Natural killer cell (primary cell): ENCODE data around the gene MXD1. TPM values are rescaled to one million over a fixed set of nuclear protein-coding genes. Genes with fewer than 3 reads are reported as not detected.

Source experiments
- ATAC-seq, 3 donors: fragments of 150-1000 bp in 2 of 3; fragments of 200-7000 bp in 1 of 3; cut with Tn5 transposase; 1 replicate in 1 of 3; 2 replicates in 2 of 3; pipeline ENCODE4 v1.10.0; 2021; ENCODE audit warnings: mild to moderate bottlenecking in 2 of 3, moderate library complexity in 2 of 3
- DNase-seq, 2 donors: peaks; one replicate each; pipeline versions ENCODE4 v3.0.0 to v3.0.0-alpha.2; 2013 to 2021; ENCODE audit warnings: mixed read lengths in 1 of 2
- H3K27ac ChIP-seq: one replicate; pipeline ENCODE4 v1.5.1; 2013; ENCODE audit warnings: mild to moderate bottlenecking, low read length
- H3K27me3 ChIP-seq: one replicate; pipeline ENCODE4 v1.6.1; 2013; ENCODE audit warnings: low read length; ENCODE audit not compliant: control insufficient read depth, insufficient read depth
- H3K36me3 ChIP-seq: one replicate; pipeline ENCODE4 v1.6.1; 2013; ENCODE audit warnings: low read length; ENCODE audit not compliant: control insufficient read depth, insufficient read depth
- H3K4me1 ChIP-seq: one replicate; pipeline ENCODE4 v1.6.1; 2013; ENCODE audit warnings: low read length; ENCODE audit not compliant: control insufficient read depth, insufficient read depth
- H3K4me3 ChIP-seq: one replicate; pipeline ENCODE4 v1.5.1; 2013; ENCODE audit warnings: low read length
- H3K9me3 ChIP-seq: one replicate; pipeline ENCODE4 v1.6.1; 2013; ENCODE audit warnings: low read length; ENCODE audit not compliant: control insufficient read depth, insufficient read depth
- H3K27ac Mint-ChIP-seq, 2 donors: one replicate each; pipeline ENCODE4 v1.8.0; 2022; ENCODE audit warnings: mild to moderate bottlenecking in 2 of 2, mixed read lengths in 2 of 2, moderate library complexity in 1 of 2
- H3K27me3 Mint-ChIP-seq, 2 donors: one replicate each; pipeline ENCODE4 v1.8.0; 2022; ENCODE audit warnings: low read depth in 2 of 2, mixed read lengths in 2 of 2
- H3K36me3 Mint-ChIP-seq: one replicate; pipeline ENCODE4 v1.8.0; 2022; ENCODE audit warnings: mixed read lengths
- H3K4me1 Mint-ChIP-seq, 2 donors: one replicate each; pipeline ENCODE4 v1.8.0; 2022; ENCODE audit warnings: mixed read lengths in 2 of 2
- H3K4me3 Mint-ChIP-seq: one replicate; pipeline ENCODE4 v1.8.0; 2022; ENCODE audit warnings: mild to moderate bottlenecking, moderate library complexity, mixed read lengths
- H3K9me3 Mint-ChIP-seq, 2 donors: one replicate each; pipeline ENCODE4 v1.8.0; 2022; ENCODE audit warnings: mixed read lengths in 2 of 2
- CTCF ChIP-seq: fragments of 200-600 bp; IDR thresholded peaks from one replicate; pipeline ENCODE4 v1.8.0; 2022; ENCODE audit warnings: antibody characterized with exemption
- WGBS: methylation state at CpG from one replicate; pipeline ENCODE4 v1.1.7; 2013; ENCODE audit warnings: missing lambda C conversion rate; ENCODE audit not compliant: insufficient coverage; 5-methylcytosine and 5-hydroxymethylcytosine counted together
- intact Hi-C: fragments of 100-400 bp; cut with micrococcal nuclease; formaldehyde crosslinking; loops from one replicate; pipeline ENCODE4 v1.14.2; 2022
- total RNA-seq, 4 donors: library from RNA; stranded (reverse); fragments of 120-200 nt in 1 of 4; gene quantifications; one replicate each; pipeline versions ENCODE4 v1.2.3 to v1.2.4, GENCODE V29; 2013 to 2022

Gene MXD1
- total RNA-seq, 3 donors from 2014 or later (not counting 1 experiment from before 2014, with no cell fraction given) = 63.0 to 165 (median 112) TPM

- no peaks in the 10 kb centered on the region for H3K27me3 ChIP-seq
- H3K4me3 Mint-ChIP-seq = no peak overlapping the region
- TF ChIP-seq CTCF = no peak
- WGBS = 93% methylated on average over 11 of the region's 11 CpGs
- no peak overlapping the region for H3K4me3 ChIP-seq
- H3K9me3 Mint-ChIP-seq = no peaks in the 10 kb centered on the region
- H3K27ac Mint-ChIP-seq = peak overlapping the region; percentile 78 to 91
- intact Hi-C loops = loop anchor here (10.0 kb wide), 1 partner anchor 202 kb away; no protein-coding TSS in a partner anchor
- H3K4me1 Mint-ChIP-seq = peaks cover 34 to 38% of the 10 kb centered on the region in 2 donors
- no peaks in the 10 kb centered on the region for H3K27me3 Mint-ChIP-seq
- peaks cover 30% of the 10 kb centered on the region for H3K4me1 ChIP-seq
- DNase-seq = no peak
- ATAC-seq = no peak
- H3K36me3 ChIP-seq = peaks cover 47% of the 10 kb centered on the region
- H3K27ac ChIP-seq = no peak overlapping the region
- H3K9me3 ChIP-seq = no peaks in the 10 kb centered on the region
- H3K36me3 Mint-ChIP-seq = peaks cover 20% of the 10 kb centered on the region
Measured at GRCh38 chr2:69943000-69943842, 28.3 kb downstream of the MXD1 start.

- H3K27ac Mint-ChIP-seq = peak overlapping the region; percentile 78 to 91
- peaks cover 34 to 40% of the 10 kb centered on the region in 2 donors for H3K4me1 Mint-ChIP-seq
- DNase-seq (no peak), ATAC-seq (peak in 1 of 3 donors; percentile 43)
- H3K9me3 ChIP-seq = no peaks in the 10 kb centered on the region
- intact Hi-C loops = loop anchor here (10.0 kb wide), 1 partner anchor 201 kb away; no protein-coding TSS in a partner anchor
- H3K4me3 ChIP-seq = no peak overlapping the region
- peaks cover 36% of the 10 kb centered on the region for H3K4me1 ChIP-seq
- 62% methylated on average over 7 of the region's 9 CpGs for WGBS
- H3K36me3 ChIP-seq = peaks cover 39% of the 10 kb centered on the region
- no peaks in the 10 kb centered on the region for H3K9me3 Mint-ChIP-seq
- H3K27ac ChIP-seq = no peak overlapping the region
- H3K27me3 Mint-ChIP-seq = no peaks in the 10 kb centered on the region
- peaks cover 13% of the 10 kb centered on the region for H3K36me3 Mint-ChIP-seq
- no peak overlapping the region for H3K4me3 Mint-ChIP-seq
- H3K27me3 ChIP-seq = no peaks in the 10 kb centered on the region
- no peak for TF ChIP-seq CTCF
Measured at GRCh38 chr2:69943843-69944525, 29.1 kb downstream of the MXD1 start.

GRCh38 chr2:69944756-69945155 lies 29.8 kb downstream of the MXD1 start:
- TF ChIP-seq CTCF = no peak
- Histone ChIP-seq H3K4me1 (peaks cover 36% of the 10 kb centered on the region), H3K27me3 (no peaks in the 10 kb centered on the region), H3K9me3 (no peaks in the 10 kb centered on the region), H3K36me3 (peaks cover 32% of the 10 kb centered on the region), H3K4me3 (no peak overlapping the region), H3K27ac (no peak overlapping the region)
- H3K27me3 Mint-ChIP-seq = no peaks in the 10 kb centered on the region
- peak overlapping the region; percentile 78 to 91 for H3K27ac Mint-ChIP-seq
- H3K36me3 Mint-ChIP-seq = peaks cover 8% of the 10 kb centered on the region
- 94% methylated on average over 7 of the region's 7 CpGs for WGBS
- DNase-seq = no peak
- H3K9me3 Mint-ChIP-seq = no peaks in the 10 kb centered on the region
- ATAC-seq = no peak
- H3K4me1 Mint-ChIP-seq = peaks cover 34 to 42% of the 10 kb centered on the region in 2 donors
- intact Hi-C loops = loop anchor here (10.0 kb wide), 1 partner anchor 200 kb away; no protein-coding TSS in a partner anchor
- H3K4me3 Mint-ChIP-seq = no peak overlapping the region
